WTC11 (cell line): ENCODE measurements around the gene MACROD2. TPM values are rescaled to one million over a fixed set of nuclear protein-coding genes. Genes with fewer than 3 reads are reported as not detected.

Source experiments
- ATAC-seq: fragments of 200-7000 bp; cut with Tn5 transposase; 2 replicates; pipeline ENCODE4 v1.10.0; 2021; ENCODE audit warnings: mild to moderate bottlenecking, moderate library complexity
- CTCF ChIA-PET: fragments of 300-600 bp; sonication (Branson Sonifier 250); formaldehyde crosslinking; loops from one replicate; lab custom pipeline; 2021; ENCODE audit warnings: antibody characterized with exemption; lab: Charles Lee
- POLR2A ChIA-PET: fragments of 350-600 bp; sonication (Branson Sonifier 250); formaldehyde crosslinking; loops from one replicate; lab custom pipeline; 2021; ENCODE audit warnings: antibody characterized with exemption; lab: Charles Lee
- DNase-seq: peaks from one replicate; pipeline ENCODE4 v3.0.0; 2021; ENCODE audit warnings: low spot score
- H3K27ac Mint-ChIP-seq: 2 replicates; pipeline ENCODE4 v1.8.0; 2021; ENCODE audit warnings: mixed read lengths
- H3K27me3 Mint-ChIP-seq: 2 replicates; pipeline ENCODE4 v1.8.0; 2021; ENCODE audit warnings: low read depth, mild to moderate bottlenecking, moderate library complexity, mixed read lengths
- H3K36me3 Mint-ChIP-seq: 2 replicates; pipeline ENCODE4 v1.8.0; 2021; ENCODE audit warnings: mixed read lengths
- H3K4me1 Mint-ChIP-seq: 2 replicates; pipeline ENCODE4 v1.8.0; 2022; ENCODE audit warnings: mixed read lengths
- H3K4me3 Mint-ChIP-seq: 2 replicates; pipeline ENCODE4 v1.8.0; 2021; ENCODE audit warnings: mild to moderate bottlenecking, moderate library complexity, mixed read lengths
- H3K9me3 Mint-ChIP-seq: 2 replicates; pipeline ENCODE4 v1.8.0; 2021; ENCODE audit warnings: mixed read lengths
- CBFB ChIP-seq: sonication (generic); formaldehyde crosslinking; IDR thresholded peaks from 2 replicates; pipeline ENCODE4 v1.8.1; 2022; ENCODE audit warnings: mild to moderate bottlenecking, low read depth, missing genetic modification reagents
- E2F5 ChIP-seq: sonication (generic); formaldehyde crosslinking; IDR thresholded peaks from 2 replicates; pipeline ENCODE4 v1.8.1; 2022; ENCODE audit warnings: mild to moderate bottlenecking, moderate library complexity, missing genetic modification reagents
- ERG ChIP-seq: fragments of 250-450 bp; sonication (Bioruptor Pico); IDR thresholded peaks from 2 replicates; pipeline ENCODE4 v1.8.0; 2021; ENCODE audit warnings: mild to moderate bottlenecking
- ETV6 ChIP-seq: sonication (generic); formaldehyde crosslinking; IDR thresholded peaks from 2 replicates; pipeline ENCODE4 v1.8.1; 2022; ENCODE audit warnings: mild to moderate bottlenecking, missing genetic modification reagents
- FOXJ3 ChIP-seq: sonication (generic); formaldehyde crosslinking; IDR thresholded peaks from 2 replicates; pipeline ENCODE4 v1.9.0; 2021; ENCODE audit warnings: missing genetic modification reagents, mild to moderate bottlenecking, borderline replicate concordance
- FOXP1 ChIP-seq: sonication (generic); formaldehyde crosslinking; IDR thresholded peaks from 2 replicates; pipeline ENCODE4 v1.8.0; 2022; ENCODE audit warnings: missing genetic modification reagents, mild to moderate bottlenecking, moderate library complexity, borderline replicate concordance
- MAX ChIP-seq: sonication (generic); formaldehyde crosslinking; IDR thresholded peaks from 2 replicates; pipeline ENCODE4 v1.8.0; 2022; ENCODE audit warnings: mild to moderate bottlenecking, missing genetic modification reagents
- NR1H2 ChIP-seq: sonication (generic); formaldehyde crosslinking; IDR thresholded peaks from 2 replicates; pipeline ENCODE4 v1.9.0; 2021; ENCODE audit warnings: mild to moderate bottlenecking, moderate library complexity, missing genetic modification reagents
- OVOL2 ChIP-seq: fragments of 250-450 bp; sonication (Bioruptor Pico); IDR thresholded peaks from 2 replicates; pipeline ENCODE4 v1.9.0; 2021; ENCODE audit warnings: mild to moderate bottlenecking, borderline replicate concordance
- SMAD4 ChIP-seq: sonication (generic); formaldehyde crosslinking; IDR thresholded peaks from 2 replicates; pipeline ENCODE4 v1.8.0; 2022; ENCODE audit warnings: mild to moderate bottlenecking, missing genetic modification reagents
- TCF7 ChIP-seq: sonication (generic); formaldehyde crosslinking; IDR thresholded peaks from 2 replicates; pipeline ENCODE4 v1.8.0; 2022; ENCODE audit warnings: mild to moderate bottlenecking, low read depth, missing genetic modification reagents, moderate library complexity
- ZNF263 ChIP-seq: sonication (generic); formaldehyde crosslinking; IDR thresholded peaks from 2 replicates; pipeline ENCODE4 v1.8.1; 2022; ENCODE audit warnings: low read depth, mild to moderate bottlenecking, moderate library complexity, missing genetic modification reagents
- ZNF671 ChIP-seq: fragments of 250-450 bp; sonication (Bioruptor Pico); IDR thresholded peaks from 2 replicates; pipeline ENCODE4 v1.8.0; 2021; ENCODE audit warnings: mild to moderate bottlenecking
- total RNA-seq: library from RNA; stranded (reverse); gene quantifications from 3 replicates; pipeline ENCODE4 v1.2.3, GENCODE V29; 2021
- TF ChIP-seq, protein P1 (sequence below): sonication (generic); formaldehyde crosslinking; IDR thresholded peaks from 2 replicates; pipeline ENCODE4 v1.8.1; 2023; ENCODE audit warnings: mild to moderate bottlenecking, moderate library complexity, missing genetic modification reagents
- TF ChIP-seq, protein P2 (sequence below): sonication (generic); formaldehyde crosslinking; IDR thresholded peaks from 2 replicates; pipeline ENCODE4 v1.8.0; 2023; ENCODE audit warnings: missing genetic modification reagents
- TF ChIP-seq, protein P3 (sequence below): sonication (generic); formaldehyde crosslinking; IDR thresholded peaks from 2 replicates; pipeline ENCODE4 v1.8.0; 2022; ENCODE audit warnings: mild to moderate bottlenecking, missing genetic modification reagents

The MACROD2 gene
- total RNA-seq, 1 experiment from 2014 or later, result 4.1 TPM

- no peak overlapping the region; the same call in 1 of the 2 replicates for H3K27ac Mint-ChIP-seq
- H3K36me3 Mint-ChIP-seq, result no peaks in the 10 kb centered on the region
- TF ChIP-seq, protein P1, sequence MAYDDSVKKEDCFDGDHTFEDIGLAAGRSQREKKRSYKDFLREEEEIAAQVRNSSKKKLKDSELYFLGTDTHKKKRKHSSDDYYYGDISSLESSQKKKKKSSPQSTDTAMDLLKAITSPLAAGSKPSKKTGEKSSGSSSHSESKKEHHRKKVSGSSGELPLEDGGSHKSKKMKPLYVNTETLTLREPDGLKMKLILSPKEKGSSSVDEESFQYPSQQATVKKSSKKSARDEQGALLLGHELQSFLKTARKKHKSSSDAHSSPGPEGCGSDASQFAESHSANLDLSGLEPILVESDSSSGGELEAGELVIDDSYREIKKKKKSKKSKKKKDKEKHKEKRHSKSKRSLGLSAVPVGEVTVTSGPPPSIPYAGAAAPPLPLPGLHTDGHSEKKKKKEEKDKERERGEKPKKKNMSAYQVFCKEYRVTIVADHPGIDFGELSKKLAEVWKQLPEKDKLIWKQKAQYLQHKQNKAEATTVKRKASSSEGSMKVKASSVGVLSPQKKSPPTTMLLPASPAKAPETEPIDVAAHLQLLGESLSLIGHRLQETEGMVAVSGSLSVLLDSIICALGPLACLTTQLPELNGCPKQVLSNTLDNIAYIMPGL, result no peak
- TF ChIP-seq FOXJ3 (CRISPR knock-in tag), result no peak
- no peak for TF ChIP-seq CBFB (CRISPR knock-in tag)
- no peak for TF ChIP-seq ZNF671
- no peak for TF ChIP-seq FOXP1
- TF ChIP-seq TCF7 (CRISPR knock-in tag), result no peak
- TF ChIP-seq MAX (CRISPR knock-in tag), result no peak
- TF ChIP-seq, protein P2, sequence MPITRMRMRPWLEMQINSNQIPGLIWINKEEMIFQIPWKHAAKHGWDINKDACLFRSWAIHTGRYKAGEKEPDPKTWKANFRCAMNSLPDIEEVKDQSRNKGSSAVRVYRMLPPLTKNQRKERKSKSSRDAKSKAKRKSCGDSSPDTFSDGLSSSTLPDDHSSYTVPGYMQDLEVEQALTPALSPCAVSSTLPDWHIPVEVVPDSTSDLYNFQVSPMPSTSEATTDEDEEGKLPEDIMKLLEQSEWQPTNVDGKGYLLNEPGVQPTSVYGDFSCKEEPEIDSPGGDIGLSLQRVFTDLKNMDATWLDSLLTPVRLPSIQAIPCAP, result no peak
- TF ChIP-seq, protein P3, sequence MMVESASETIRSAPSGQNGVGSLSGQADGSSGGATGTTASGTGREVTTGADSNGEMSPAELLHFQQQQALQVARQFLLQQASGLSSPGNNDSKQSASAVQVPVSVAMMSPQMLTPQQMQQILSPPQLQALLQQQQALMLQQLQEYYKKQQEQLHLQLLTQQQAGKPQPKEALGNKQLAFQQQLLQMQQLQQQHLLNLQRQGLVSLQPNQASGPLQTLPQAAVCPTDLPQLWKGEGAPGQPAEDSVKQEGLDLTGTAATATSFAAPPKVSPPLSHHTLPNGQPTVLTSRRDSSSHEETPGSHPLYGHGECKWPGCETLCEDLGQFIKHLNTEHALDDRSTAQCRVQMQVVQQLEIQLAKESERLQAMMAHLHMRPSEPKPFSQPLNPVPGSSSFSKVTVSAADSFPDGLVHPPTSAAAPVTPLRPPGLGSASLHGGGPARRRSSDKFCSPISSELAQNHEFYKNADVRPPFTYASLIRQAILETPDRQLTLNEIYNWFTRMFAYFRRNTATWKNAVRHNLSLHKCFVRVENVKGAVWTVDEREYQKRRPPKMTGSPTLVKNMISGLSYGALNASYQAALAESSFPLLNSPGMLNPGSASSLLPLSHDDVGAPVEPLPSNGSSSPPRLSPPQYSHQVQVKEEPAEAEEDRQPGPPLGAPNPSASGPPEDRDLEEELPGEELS (CRISPR knock-in tag), result no peak
- no peak for TF ChIP-seq NR1H2 (CRISPR knock-in tag)
- TF ChIP-seq OVOL2 (CRISPR knock-in tag), result no peak
- TF ChIP-seq E2F5 (CRISPR knock-in tag), result no peak
- ChIA-PET POLR2A (no interaction called here), CTCF (no interaction called here)
- DNase-seq (no peak), ATAC-seq (no peak)
- H3K9me3 Mint-ChIP-seq, result peaks cover 14% of the 10 kb centered on the region
- H3K4me3 Mint-ChIP-seq, result no peak overlapping the region
- H3K27me3 Mint-ChIP-seq, result peaks cover 4% of the 10 kb centered on the region
- H3K4me1 Mint-ChIP-seq, result peaks cover 38% of the 10 kb centered on the region
Observed at GRCh38 chr20:16059841-16060240, 2064.5 kb downstream of the MACROD2 start.

GRCh38 chr20:16061351-16061750 is 2066.0 kb downstream of the MACROD2 start:
- DNase-seq (no peak), ATAC-seq (no peak)
- peaks cover 53% of the 10 kb centered on the region for H3K4me1 Mint-ChIP-seq
- POLR2A ChIA-PET, result no interaction called here
- H3K27me3 Mint-ChIP-seq, result peaks cover 4% of the 10 kb centered on the region
- TF ChIP-seq, protein P1, result no peak
- TF ChIP-seq ETV6 (CRISPR knock-in tag), result no peak
- no peak for TF ChIP-seq CBFB (CRISPR knock-in tag)
- no peak for TF ChIP-seq ERG (CRISPR knock-in tag)
- TF ChIP-seq ZNF263 (CRISPR knock-in tag), result no peak
- no peak for TF ChIP-seq SMAD4 (CRISPR knock-in tag)
- no peak overlapping the region for H3K4me3 Mint-ChIP-seq
- H3K36me3 Mint-ChIP-seq, result no peaks in the 10 kb centered on the region
- peaks cover 6% of the 10 kb centered on the region for H3K9me3 Mint-ChIP-seq
- no peak overlapping the region for H3K27ac Mint-ChIP-seq
- CTCF ChIA-PET, result no interaction called here
